Smooth muscle cell (in vitro differentiated cells): Measurements from ENCODE around the gene ITSN1. TPM values are rescaled to one million over a fixed set of nuclear protein-coding genes. Genes with fewer than 3 reads are reported as not detected.

Source experiments
- DNase-seq: peaks from one replicate; lab custom pipeline; 2025; ENCODE audit not compliant: unreplicated experiment; lab: John Stamatoyannopoulos, UW
- H2AFZ ChIP-seq: fragments of 200-600 bp; sonication (generic); 2 replicates; pipeline ENCODE4 v1.6.0; 2016; ENCODE audit warnings: antibody characterized with exemption, low read depth, mild to moderate bottlenecking
- H3F3A ChIP-seq: fragments of 200-600 bp; sonication (generic); 2 replicates; pipeline ENCODE4 v1.6.0; 2017; ENCODE audit warnings: antibody characterized with exemption, low read depth
- H3K27ac ChIP-seq: fragments of 200-600 bp; sonication (generic); 2 replicates; pipeline ENCODE4 v1.5.1; 2016; ENCODE audit warnings: low read depth, mild to moderate bottlenecking
- H3K27me3 ChIP-seq: fragments of 200-600 bp; sonication (generic); 2 replicates; pipeline ENCODE4 v1.6.1; 2016; ENCODE audit warnings: low read depth, mild to moderate bottlenecking
- H3K36me3 ChIP-seq: fragments of 200-600 bp; sonication (generic); 2 replicates; pipeline ENCODE4 v1.5.1; 2016; ENCODE audit warnings: low read depth
- H3K4me1 ChIP-seq: fragments of 200-600 bp; sonication (generic); 2 replicates; pipeline ENCODE4 v1.5.1; 2016; ENCODE audit warnings: low read depth
- H3K4me2 ChIP-seq: fragments of 200-600 bp; sonication (generic); 2 replicates; pipeline ENCODE4 v1.6.0; 2016; ENCODE audit warnings: mild to moderate bottlenecking
- H3K4me3 ChIP-seq: fragments of 200-600 bp; sonication (generic); 2 replicates; pipeline ENCODE4 v1.5.1; 2016; ENCODE audit warnings: mild to moderate bottlenecking
- H3K79me2 ChIP-seq: fragments of 200-600 bp; sonication (generic); 2 replicates; pipeline ENCODE4 v1.6.0; 2016; ENCODE audit warnings: low read depth, mild to moderate bottlenecking
- H3K9ac ChIP-seq: fragments of 200-600 bp; sonication (generic); 2 replicates; pipeline ENCODE4 v1.6.0; 2016; ENCODE audit warnings: low read depth
- H3K9me3 ChIP-seq: fragments of 200-600 bp; sonication (generic); replicated peaks from 2 replicates; pipeline ENCODE4 v1.5.1; 2016; ENCODE audit warnings: low read depth
- H4K20me1 ChIP-seq: fragments of 200-600 bp; sonication (generic); 2 replicates; pipeline ENCODE4 v1.6.0; 2016; ENCODE audit warnings: low read depth
- CTCF ChIP-seq: fragments of 200-600 bp; sonication (generic); IDR thresholded peaks from 2 replicates; pipeline ENCODE4 v1.5.1; 2017; ENCODE audit warnings: borderline replicate concordance, mild to moderate bottlenecking, antibody characterized with exemption; ENCODE audit not compliant: insufficient read depth, poor library complexity, severe bottlenecking
- WGBS: methylation state at CpG from one replicate; pipeline ENCODE4 v1.1.7; 2016; ENCODE audit warnings: low lambda C conversion rate; 5-methylcytosine and 5-hydroxymethylcytosine counted together
- polyA plus RNA-seq: library from polyadenylated mRNA; unstranded; fragments of >200 nt; fragmentation: Nextera tagmentation; extraction: Ambion mirVana; gene quantifications from 2 replicates; pipeline ENCODE4 v1.2.1, GENCODE V29; 2016
- total RNA-seq: library from RNA; depleted of rRNA; stranded (reverse); fragments of >200 nt; gene quantifications from 2 replicates; pipeline ENCODE4 v1.2.3, GENCODE V29; 2014

Gene ITSN1
- total and polyA plus RNA-seq, 2 experiments from 2014 or later, result 36.4 to 76.5 TPM

- H3K27me3 ChIP-seq, result no peaks in the 10 kb centered on the region
- H3K4me2 ChIP-seq, result no peak overlapping the region
- H3K79me2 ChIP-seq, result no peaks in the 10 kb centered on the region
- WGBS, result 96% methylated on average over 7 of the region's 7 CpGs
- H4K20me1 ChIP-seq, result no peaks in the 10 kb centered on the region
- H3K36me3 ChIP-seq, result no peaks in the 10 kb centered on the region
- TF ChIP-seq CTCF, result no peak
- H2AFZ ChIP-seq, result no peak overlapping the region
- H3K9me3 ChIP-seq, result no peaks in the 10 kb centered on the region
- no peak overlapping the region for H3K4me3 ChIP-seq
- DNase-seq, result no peak
- H3K27ac ChIP-seq, result no peak overlapping the region
- no peak overlapping the region for H3K9ac ChIP-seq
- no peaks in the 10 kb centered on the region for H3K4me1 ChIP-seq
- peaks cover 12% of the 10 kb centered on the region for H3F3A ChIP-seq
These were observed 231.9 kb downstream of the ITSN1 start for GRCh38 chr21:33874161-33874560.

DNA sequence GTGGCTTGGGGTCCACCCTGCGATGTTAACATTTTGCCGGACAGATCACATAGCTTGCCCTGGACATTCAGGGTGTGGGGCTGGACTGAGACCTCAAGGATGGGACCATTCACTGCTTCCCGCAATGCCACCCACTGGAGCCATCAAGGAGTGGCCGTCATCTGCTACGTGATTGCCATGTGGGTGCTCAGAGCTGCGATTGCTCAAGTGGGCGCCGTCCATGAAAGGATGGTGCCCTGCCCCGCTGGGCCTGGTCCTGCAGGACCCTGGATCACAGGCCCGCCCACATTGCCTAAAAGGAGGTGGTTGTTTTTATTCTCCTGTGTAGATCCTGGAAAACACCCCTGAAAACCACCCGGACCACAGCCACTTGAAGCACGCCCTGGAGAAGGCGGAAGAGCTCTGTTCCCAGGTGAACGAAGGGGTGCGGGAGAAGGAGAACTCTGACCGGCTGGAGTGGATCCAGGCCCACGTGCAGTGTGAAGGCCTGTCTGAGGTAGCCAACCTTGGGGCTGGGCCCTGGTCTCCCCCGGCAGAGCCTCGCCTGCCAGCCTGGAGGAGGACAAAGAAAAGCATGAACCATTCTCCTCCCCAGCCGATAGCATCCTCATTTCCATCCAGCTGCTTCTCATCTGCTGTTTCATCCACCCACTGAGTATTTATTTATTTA lies 232.9 kb downstream of the ITSN1 start:
- H3K4me3 ChIP-seq, result no peak overlapping the region
- H3K9me3 ChIP-seq, result no peaks in the 10 kb centered on the region
- no peaks in the 10 kb centered on the region for H3K79me2 ChIP-seq
- no peak overlapping the region for H3K27ac ChIP-seq
- H3K4me2 ChIP-seq, result no peak overlapping the region
- no peak for DNase-seq
- H3K27me3 ChIP-seq, result no peaks in the 10 kb centered on the region
- TF ChIP-seq CTCF, result no peak
- no peak overlapping the region for H2AFZ ChIP-seq
- H4K20me1 ChIP-seq, result no peaks in the 10 kb centered on the region
- H3K36me3 ChIP-seq, result no peaks in the 10 kb centered on the region
- WGBS, result 95% methylated on average over 20 of the region's 20 CpGs
- no peaks in the 10 kb centered on the region for H3K4me1 ChIP-seq
- H3F3A ChIP-seq, result peaks cover 12% of the 10 kb centered on the region
- H3K9ac ChIP-seq, result no peak overlapping the region

DNA sequence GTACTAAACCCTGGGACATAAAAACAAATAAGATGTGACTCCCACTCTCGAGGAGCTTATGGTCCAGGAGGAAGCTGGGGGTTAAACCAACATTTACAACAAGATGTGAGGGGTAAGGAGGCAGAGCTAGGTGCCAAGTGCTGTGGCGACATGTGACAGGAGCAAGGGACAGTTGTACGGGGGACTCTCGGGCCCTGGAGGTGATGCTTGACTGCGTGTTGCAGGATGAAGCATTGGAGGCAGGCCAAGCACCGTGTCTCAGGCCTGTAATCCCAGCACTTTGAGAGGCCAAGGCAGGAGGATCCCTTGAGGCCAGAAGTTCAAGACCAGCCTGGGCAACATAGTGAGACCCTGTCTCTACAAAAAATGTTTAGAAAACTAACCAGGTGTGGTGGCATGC lies 236.5 kb downstream of the ITSN1 start:
- no peaks in the 10 kb centered on the region for H3K27me3 ChIP-seq
- no peaks in the 10 kb centered on the region for H3K9me3 ChIP-seq
- no peaks in the 10 kb centered on the region for H3K4me1 ChIP-seq
- no peaks in the 10 kb centered on the region for H4K20me1 ChIP-seq
- DNase-seq, result no peak
- H3F3A ChIP-seq, result no peaks in the 10 kb centered on the region
- H3K4me2 ChIP-seq, result no peak overlapping the region
- 90% methylated on average over 6 of the region's 6 CpGs for WGBS
- TF ChIP-seq CTCF, result no peak
- H3K4me3 ChIP-seq, result no peak overlapping the region
- no peaks in the 10 kb centered on the region for H3K79me2 ChIP-seq
- no peaks in the 10 kb centered on the region for H3K36me3 ChIP-seq
- H3K9ac ChIP-seq, result no peak overlapping the region
- no peak overlapping the region for H2AFZ ChIP-seq
- H3K27ac ChIP-seq, result no peak overlapping the region

- Histone ChIP-seq H3K4me3 (no peak overlapping the region), H4K20me1 (no peaks in the 10 kb centered on the region), H3K4me1 (no peaks in the 10 kb centered on the region), H3K79me2 (no peaks in the 10 kb centered on the region), H3K27me3 (no peaks in the 10 kb centered on the region), H3K4me2 (no peak overlapping the region), H3K27ac (no peak overlapping the region), H3K9me3 (no peaks in the 10 kb centered on the region), H3K36me3 (no peaks in the 10 kb centered on the region), H3K9ac (no peak overlapping the region), H3F3A (no peaks in the 10 kb centered on the region), H2AFZ (no peak overlapping the region)
- 91% methylated on average over 13 of the region's 13 CpGs for WGBS
- DNase-seq, result no peak
- TF ChIP-seq CTCF, result no peak
These were observed 238.3 kb downstream of the ITSN1 start for GRCh38 chr21:33880626-33881025.
